Epithelial cell of esophagus (primary cell): Measurements from ENCODE around the gene NDN.

ENCODE experiments used
- DNase-seq: peaks from one replicate; pipeline ENCODE4 v3.0.0; 2010; ENCODE audit warnings: low read depth
- H3K4me3 ChIP-seq: 2 replicates; pipeline ENCODE4 v1.5.1; 2011; ENCODE audit warnings: mild to moderate bottlenecking, low read length, control low read depth
- CTCF ChIP-seq: IDR thresholded peaks from 2 replicates; pipeline ENCODE4 v1.5.1; 2011; ENCODE audit warnings: low read depth, mild to moderate bottlenecking, low read length, control low read depth, inconsistent platforms; ENCODE audit not compliant: insufficient read depth; ENCODE audit errors: missing control alignments

Gene NDN

GRCh38 chr15:23647421-23648370, 39.4 kb downstream of the NDN start, which contains the start of gene MAGEL2:
Gene MAGEL2 (minus strand): TSS chr15:23647867. CDS start chr15:23647742, 125 bp downstream.
- DNase-seq, result no peak
- H3K4me3 ChIP-seq, result no peak within 1 kb of the TSS
- no peak for TF ChIP-seq CTCF

GRCh38 chr15:23647001-23647295, 40.2 kb downstream of the NDN start:
- TF ChIP-seq CTCF, result no peak
- no peak overlapping the region for H3K4me3 ChIP-seq
- DNase-seq, result no peak

- no peak overlapping the region for H3K4me3 ChIP-seq
- no peak for DNase-seq
- TF ChIP-seq CTCF, result no peak
Measured at GRCh38 chr15:23646165-23647000, 40.7 kb downstream of the NDN start.

GRCh38 chr15:23645371-23646164, 41.5 kb downstream of the NDN start:
- no peak overlapping the region for H3K4me3 ChIP-seq
- TF ChIP-seq CTCF, result no peak
- no peak for DNase-seq

GRCh38 chr15:23644829-23645228, 42.3 kb downstream of the NDN start:
- no peak for DNase-seq
- TF ChIP-seq CTCF, result no peak
- no peak overlapping the region for H3K4me3 ChIP-seq

- H3K4me3 ChIP-seq, result no peak overlapping the region
- TF ChIP-seq CTCF, result peak; percentile 69
- peak; percentile 57 for DNase-seq
Measured at GRCh38 chr15:23642413-23643044, 44.6 kb downstream of the NDN start.
